ENCODE data around the gene ENHO.

The ENHO gene

GRCh38 chr9:34507966-34508365 is 14.8 kb downstream of the ENHO start:
- Histone ChIP-seq H3K4me3 (IDR thresholded peaks at IDR 0.05; ENCODE audit: insufficient read depth, low read depth, low read length) (no peak overlapping the region), H2AFZ (ENCODE audit: low read depth) (no peak overlapping the region), H3K27me3 (ENCODE audit: insufficient read depth, low read depth) (0 out of 2 replicates have a peak, but pooled peaks cover 3% of the 10 kb centered on the region), H3K36me3 (ENCODE audit: insufficient read depth) (no peaks in the 10 kb centered on the region), H4K20me1 (ENCODE audit: insufficient read depth) (no peaks in the 10 kb centered on the region), H3K79me2 (ENCODE audit: insufficient read depth, low read depth) (no peaks in the 10 kb centered on the region), H3K9ac (no peak overlapping the region), H3K27ac (no peak overlapping the region), H3K4me1 (ENCODE audit: low read depth, poor library complexity, severe bottlenecking) (no peaks in the 10 kb centered on the region), H3K4me2 (no peak overlapping the region)
- no peak for TF ChIP-seq CTCF (conservative IDR thresholded peaks at IDR 0.05; ENCODE audit: low read depth, low read length)

- H3K4me2 ChIP-seq, result no peak overlapping the region
- H4K20me1 ChIP-seq (ENCODE audit: insufficient read depth), result no peaks in the 10 kb centered on the region
- TF ChIP-seq CTCF (conservative IDR thresholded peaks at IDR 0.05; ENCODE audit: low read depth, low read length), result no peak
- no peak overlapping the region for H2AFZ ChIP-seq (ENCODE audit: low read depth)
- no peak overlapping the region for H3K9ac ChIP-seq
- 0 out of 2 replicates have a peak, but pooled peaks cover 3% of the 10 kb centered on the region for H3K27me3 ChIP-seq (ENCODE audit: insufficient read depth, low read depth)
- no peaks in the 10 kb centered on the region for H3K79me2 ChIP-seq (ENCODE audit: insufficient read depth, low read depth)
- H3K36me3 ChIP-seq (ENCODE audit: insufficient read depth), result no peaks in the 10 kb centered on the region
- no peak overlapping the region for H3K4me3 ChIP-seq (IDR thresholded peaks at IDR 0.05; ENCODE audit: insufficient read depth, low read depth, low read length)
- no peaks in the 10 kb centered on the region for H3K4me1 ChIP-seq (ENCODE audit: low read depth, poor library complexity, severe bottlenecking)
- no peak overlapping the region for H3K27ac ChIP-seq
Observed at GRCh38 chr9:34507556-34507955, 15.2 kb downstream of the ENHO start.

GRCh38 chr9:34506623-34507022 is 16.2 kb downstream of the ENHO start:
- no peaks in the 10 kb centered on the region for H3K4me1 ChIP-seq (ENCODE audit: low read depth, poor library complexity, severe bottlenecking)
- no peak overlapping the region for H3K4me3 ChIP-seq (IDR thresholded peaks at IDR 0.05; ENCODE audit: insufficient read depth, low read depth, low read length)
- no peaks in the 10 kb centered on the region for H3K79me2 ChIP-seq (ENCODE audit: insufficient read depth, low read depth)
- no peak overlapping the region for H3K4me2 ChIP-seq
- H3K9ac ChIP-seq, result no peak overlapping the region
- no peaks in the 10 kb centered on the region for H4K20me1 ChIP-seq (ENCODE audit: insufficient read depth)
- no peak overlapping the region for H3K27ac ChIP-seq
- H3K27me3 ChIP-seq (ENCODE audit: insufficient read depth, low read depth), result 0 out of 2 replicates have a peak, but pooled peaks cover 3% of the 10 kb centered on the region
- H3K36me3 ChIP-seq (ENCODE audit: insufficient read depth), result no peaks in the 10 kb centered on the region
- no peak overlapping the region for H2AFZ ChIP-seq (ENCODE audit: low read depth)
- no peak for TF ChIP-seq CTCF (conservative IDR thresholded peaks at IDR 0.05; ENCODE audit: low read depth, low read length)

GRCh38 chr9:34505370-34506120 is 17.2 kb downstream of the ENHO start:
- no peak overlapping the region for H3K4me2 ChIP-seq
- H3K27ac ChIP-seq, result no peak overlapping the region
- H3K4me1 ChIP-seq (ENCODE audit: low read depth, poor library complexity, severe bottlenecking), result no peaks in the 10 kb centered on the region
- no peak overlapping the region for H3K4me3 ChIP-seq (IDR thresholded peaks at IDR 0.05; ENCODE audit: insufficient read depth, low read depth, low read length)
- no peaks in the 10 kb centered on the region for H3K79me2 ChIP-seq (ENCODE audit: insufficient read depth, low read depth)
- no peak for TF ChIP-seq CTCF (conservative IDR thresholded peaks at IDR 0.05; ENCODE audit: low read depth, low read length)
- no peaks in the 10 kb centered on the region for H4K20me1 ChIP-seq (ENCODE audit: insufficient read depth)
- no peak overlapping the region for H3K9ac ChIP-seq
- H2AFZ ChIP-seq (ENCODE audit: low read depth), result no peak overlapping the region
- H3K27me3 ChIP-seq (ENCODE audit: insufficient read depth, low read depth), result 0 out of 2 replicates have a peak, but pooled peaks cover 3% of the 10 kb centered on the region
- H3K36me3 ChIP-seq (ENCODE audit: insufficient read depth), result no peaks in the 10 kb centered on the region
